ENCODE measurements around the gene SMARCAD1. TPM values are rescaled to one million over a fixed set of nuclear protein-coding genes. Genes with fewer than 3 reads are reported as not detected.
"Not testable (repeated sequence)": the region's sequence is repeated elsewhere in the genome, so short reads cannot be mapped to it uniquely, and the experiment has no call there.

The SMARCAD1 gene
- total RNA-seq, 2 experiments from 2014 or later, result 10.7 TPM

DNA sequence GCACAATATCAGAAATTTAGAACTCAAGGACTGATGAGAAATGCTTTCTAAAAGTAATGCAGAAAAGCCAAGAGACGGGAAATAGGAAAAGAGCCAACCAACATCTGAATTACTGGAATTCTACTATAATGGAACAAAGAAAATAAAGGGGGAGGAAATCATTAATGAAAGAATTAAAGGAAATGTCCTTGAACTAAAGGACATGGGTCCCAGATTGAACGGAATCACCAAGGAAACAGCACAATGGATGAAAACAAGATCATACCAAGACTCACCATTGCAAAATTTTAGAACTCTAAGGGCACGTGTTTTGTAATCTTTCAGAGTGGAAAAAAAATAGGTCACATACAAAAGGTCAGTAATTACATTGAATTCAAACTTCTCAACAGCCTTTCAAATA is 99.0 kb downstream of the SMARCAD1 start:
- ChIA-PET POLR2A (no interaction called here), CTCF (no interaction called here)
- Mint-ChIP-seq H3K4me3 (no peak overlapping the region), H3K36me3 (ENCODE audit: low read depth) (no peaks in the 10 kb centered on the region), H3K9me3 (no peaks in the 10 kb centered on the region), H3K27me3 (no peaks in the 10 kb centered on the region), H3K4me1 (ENCODE audit: low read depth) (no peaks in the 10 kb centered on the region), H3K27ac (no peak overlapping the region)
- intact Hi-C loops (cut with DNase I, micrococcal nuclease), result loop anchor here in 1 of 2 experiments (5.0 kb wide), 1 partner anchor 291 kb away; no protein-coding TSS in a partner anchor
- Histone ChIP-seq H3K4me1 (ENCODE audit: insufficient read depth, low read length) (no peaks in the 10 kb centered on the region), H3K4me3 (ENCODE audit: low read length) (no peak overlapping the region), H3K9me3 (ENCODE audit: control insufficient read depth in 1 of 2, insufficient read depth in 1 of 2, low read length in 2 of 2) (no peaks in the 10 kb centered on the region), H3K27ac (ENCODE audit: low read depth in 1 of 2, low read length in 2 of 2) (no peak overlapping the region), H3K27me3 (ENCODE audit: control insufficient read depth in 1 of 2, insufficient read depth in 2 of 2, low read length in 2 of 2) (no peaks in the 10 kb centered on the region), H3K36me3 (ENCODE audit: insufficient read depth, low read length) (no peaks in the 10 kb centered on the region)
- ATAC-seq (ENCODE audit: poor library complexity), result no peak
- no peak for TF ChIP-seq CTCF (IDR thresholded peaks at IDR 0.05)
- DNase-seq, result no peak

GRCh38 chr4:94307231-94307871 is 99.7 kb downstream of the SMARCAD1 start:
- H3K9me3 Mint-ChIP-seq, result no peaks in the 10 kb centered on the region
- Histone ChIP-seq H3K4me3 (ENCODE audit: low read length) (no peak overlapping the region), H3K27ac (ENCODE audit: low read depth in 1 of 2, low read length in 2 of 2) (no peak overlapping the region), H3K27me3 (ENCODE audit: control insufficient read depth in 1 of 2, insufficient read depth in 2 of 2, low read length in 2 of 2) (no peaks in the 10 kb centered on the region), H3K36me3 (ENCODE audit: insufficient read depth, low read length) (no peaks in the 10 kb centered on the region), H3K9me3 (ENCODE audit: control insufficient read depth in 1 of 2, insufficient read depth in 1 of 2, low read length in 2 of 2) (no peaks in the 10 kb centered on the region), H3K4me1 (ENCODE audit: insufficient read depth, low read length) (no peaks in the 10 kb centered on the region)
- no peaks in the 10 kb centered on the region for H3K36me3 Mint-ChIP-seq (ENCODE audit: low read depth)
- intact Hi-C loops (cut with DNase I, micrococcal nuclease), result loop anchor here in 1 of 2 experiments (5.0 kb wide), 1 partner anchor 290 kb away; no protein-coding TSS in a partner anchor
- H3K27ac Mint-ChIP-seq, result no peak overlapping the region
- DNase-seq (no peak), ATAC-seq (ENCODE audit: poor library complexity) (no peak)
- no peaks in the 10 kb centered on the region for H3K27me3 Mint-ChIP-seq
- no peak overlapping the region for H3K4me3 Mint-ChIP-seq
- CTCF ChIA-PET, result no interaction called here
- TF ChIP-seq CTCF (IDR thresholded peaks at IDR 0.05), result no peak
- no peaks in the 10 kb centered on the region for H3K4me1 Mint-ChIP-seq (ENCODE audit: low read depth)
- POLR2A ChIA-PET, result no interaction called here

DNA sequence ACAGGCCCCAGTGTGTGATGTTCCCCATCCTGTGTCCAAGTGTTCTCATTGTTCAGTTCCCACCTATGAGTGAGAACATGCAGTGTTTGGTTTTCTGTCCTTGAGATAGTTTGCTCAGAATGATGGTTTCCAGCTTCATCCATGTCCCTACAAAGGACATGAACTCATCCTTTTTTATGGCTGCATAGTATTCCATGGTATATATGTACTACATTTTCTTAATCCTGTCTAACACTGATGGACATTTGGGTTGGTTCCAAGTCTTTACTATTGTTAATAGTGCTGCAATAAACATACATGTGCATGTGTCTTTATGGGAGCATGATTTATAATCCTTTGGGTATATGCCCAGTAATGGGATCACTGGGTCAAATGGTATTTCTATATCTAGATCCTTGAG is 112.3 kb downstream of the SMARCAD1 start:
- intact Hi-C loops (cut with DNase I, micrococcal nuclease), result not testable (repeated sequence)

DNA sequence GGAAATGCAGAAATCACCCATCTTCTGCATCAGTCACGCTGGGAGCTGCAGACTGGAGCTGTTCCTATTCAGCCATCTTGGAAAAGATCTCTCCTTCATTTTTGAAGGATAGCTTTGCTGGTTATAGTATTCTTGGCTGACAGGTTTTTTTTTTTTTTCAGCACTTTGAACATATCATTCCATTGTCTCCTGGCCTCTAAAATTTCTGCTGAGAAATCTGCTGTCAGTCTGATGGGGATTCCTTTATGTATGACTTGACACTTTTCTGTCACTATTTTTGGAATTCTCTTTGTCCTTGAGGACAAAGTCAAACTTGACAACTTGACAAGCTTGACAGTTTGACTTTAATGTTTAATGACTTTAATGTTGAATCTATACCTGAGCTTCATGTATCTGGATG is 118.2 kb downstream of the SMARCAD1 start:
- Mint-ChIP-seq H3K27ac (no peak overlapping the region), H3K4me1 (ENCODE audit: low read depth) (no peaks in the 10 kb centered on the region), H3K4me3 (no peak overlapping the region), H3K9me3 (peaks cover 12% of the 10 kb centered on the region), H3K27me3 (no peaks in the 10 kb centered on the region), H3K36me3 (ENCODE audit: low read depth) (peaks cover 5% of the 10 kb centered on the region)
- peaks cover 18 to 20% of the 10 kb centered on the region in 2 experiments for H3K9me3 ChIP-seq (ENCODE audit: control insufficient read depth in 1 of 2, insufficient read depth in 1 of 2, low read length in 2 of 2)
- H3K4me1 ChIP-seq (ENCODE audit: insufficient read depth, low read length), result no peaks in the 10 kb centered on the region
- no peak for TF ChIP-seq CTCF (IDR thresholded peaks at IDR 0.05)
- no peaks in the 10 kb centered on the region for H3K27me3 ChIP-seq (ENCODE audit: control insufficient read depth in 1 of 2, insufficient read depth in 2 of 2, low read length in 2 of 2)
- DNase-seq, result no peak
- POLR2A ChIA-PET, result no interaction called here
- no peak for ATAC-seq (ENCODE audit: poor library complexity)
- no peak overlapping the region for H3K4me3 ChIP-seq (ENCODE audit: low read length)
- H3K27ac ChIP-seq (ENCODE audit: low read depth in 1 of 2, low read length in 2 of 2), result no peak overlapping the region
- CTCF ChIA-PET, result no interaction called here
- intact Hi-C loops (cut with DNase I, micrococcal nuclease), result no loop called here
- no peaks in the 10 kb centered on the region for H3K36me3 ChIP-seq (ENCODE audit: insufficient read depth, low read length)

More for the DNA sequence above, 112.3 kb downstream of the SMARCAD1 start:
- CTCF ChIA-PET; H3K4me3 ChIP-seq (ENCODE audit: low read length); POLR2A ChIA-PET; H3K27me3 Mint-ChIP-seq; DNase-seq; H3K27me3 ChIP-seq (ENCODE audit: control insufficient read depth in 1 of 2, insufficient read depth in 2 of 2, low read length in 2 of 2); H3K27ac Mint-ChIP-seq; H3K4me1 ChIP-seq (ENCODE audit: insufficient read depth, low read length); H3K4me3 Mint-ChIP-seq; H3K27ac ChIP-seq (ENCODE audit: low read depth in 1 of 2, low read length in 2 of 2); H3K36me3 Mint-ChIP-seq (ENCODE audit: low read depth); H3K36me3 ChIP-seq (ENCODE audit: insufficient read depth, low read length); H3K4me1 Mint-ChIP-seq (ENCODE audit: low read depth); H3K9me3 ChIP-seq (ENCODE audit: control insufficient read depth in 1 of 2, insufficient read depth in 1 of 2, low read length in 2 of 2); ATAC-seq (ENCODE audit: poor library complexity): not testable (repeated sequence)
- H3K9me3 Mint-ChIP-seq, result peaks cover 13% of the 10 kb centered on the region

Data from CD4-positive, alpha-beta T cell (primary cell).